HG03139 (cell line): ENCODE results near the gene CMIP.

Experiments used
- ATAC-seq: cut with Tn5 transposase; IDR thresholded peaks from one replicate; pipeline ENCODE4 v1.9.1; 2021; ENCODE audit not compliant: unreplicated experiment

CMIP gene

DNA sequence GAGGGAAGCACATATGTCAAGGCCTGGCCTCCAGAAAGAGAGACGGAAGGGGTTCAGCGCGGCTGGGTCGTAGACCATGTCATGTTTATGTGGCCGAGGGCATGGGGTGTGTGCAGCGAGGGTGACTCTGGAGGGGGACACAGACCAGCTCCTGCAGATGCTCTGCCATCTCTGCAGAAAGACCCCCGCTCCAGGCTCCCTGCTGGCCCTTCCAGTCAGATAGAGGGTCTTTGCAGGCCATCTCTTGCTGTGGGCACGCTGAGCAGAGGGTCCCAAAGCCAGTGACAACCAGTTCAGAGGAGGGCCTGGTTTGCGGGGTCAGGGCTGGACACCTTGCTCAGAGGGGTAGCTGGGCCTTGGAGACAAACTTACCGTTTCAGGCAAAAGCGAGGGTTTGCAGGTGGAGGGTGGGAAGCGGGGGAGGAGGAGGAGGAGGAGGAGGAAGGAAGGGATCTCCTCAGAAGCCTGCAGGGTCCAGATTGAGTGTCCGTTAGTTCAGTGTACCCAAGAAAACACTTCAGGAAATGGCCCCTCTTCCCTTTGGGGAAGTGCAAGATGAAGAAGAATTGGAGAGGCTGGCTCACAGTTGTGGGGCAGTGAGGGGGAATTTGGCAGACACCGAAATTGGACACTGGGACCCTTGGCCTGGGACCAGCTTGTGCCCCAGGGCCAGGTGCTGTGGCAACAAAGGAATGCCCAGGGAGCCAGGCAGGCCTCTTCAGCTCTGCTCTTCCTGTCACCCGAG is 102.8 kb downstream of the CMIP start:
- no peak for ATAC-seq

GRCh38 chr16:81547939-81548216 is 103.3 kb downstream of the CMIP start:
- ATAC-seq = no peak

DNA sequence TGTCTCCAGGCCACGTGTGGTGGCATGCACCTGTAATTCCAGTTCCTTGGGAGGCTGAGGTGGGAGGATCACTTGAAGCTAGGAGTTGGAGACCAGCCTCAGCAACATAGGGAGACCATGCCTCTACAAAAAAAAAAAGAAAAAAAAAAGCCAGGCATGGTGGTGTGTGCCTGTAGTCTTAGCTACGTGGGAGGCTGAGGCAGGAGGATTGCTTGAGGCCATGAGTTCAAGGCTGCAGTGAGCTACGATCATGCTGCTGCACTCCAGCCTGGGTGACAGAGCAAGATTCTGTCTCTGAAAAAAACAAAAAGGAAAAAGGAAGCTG is 103.9 kb downstream of the CMIP start:
- no peak for ATAC-seq

- ATAC-seq = no peak
Observed at GRCh38 chr16:81548876-81549546, 104.4 kb downstream of the CMIP start.

- ATAC-seq = no peak
Observed at GRCh38 chr16:81549547-81550431, 105.2 kb downstream of the CMIP start.

DNA sequence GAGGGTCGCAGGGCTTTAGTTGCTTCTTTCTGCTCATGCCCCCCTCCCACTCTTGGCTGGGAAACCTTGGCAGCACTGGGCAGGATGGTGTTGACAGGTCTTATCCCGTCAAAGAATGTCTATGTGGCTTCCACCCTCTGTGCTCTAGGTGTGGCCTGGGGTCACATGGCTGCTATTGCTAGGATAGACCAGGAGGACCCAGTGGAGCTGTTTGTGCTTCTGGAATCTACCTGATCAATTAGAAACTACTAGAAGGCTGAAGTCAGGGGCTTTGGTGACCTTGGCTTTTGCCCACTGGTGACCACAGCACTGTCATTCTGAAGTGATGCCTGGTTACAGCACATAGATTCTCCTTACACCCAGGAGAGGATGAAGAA is 105.8 kb downstream of the CMIP start:
- no peak for ATAC-seq

DNA sequence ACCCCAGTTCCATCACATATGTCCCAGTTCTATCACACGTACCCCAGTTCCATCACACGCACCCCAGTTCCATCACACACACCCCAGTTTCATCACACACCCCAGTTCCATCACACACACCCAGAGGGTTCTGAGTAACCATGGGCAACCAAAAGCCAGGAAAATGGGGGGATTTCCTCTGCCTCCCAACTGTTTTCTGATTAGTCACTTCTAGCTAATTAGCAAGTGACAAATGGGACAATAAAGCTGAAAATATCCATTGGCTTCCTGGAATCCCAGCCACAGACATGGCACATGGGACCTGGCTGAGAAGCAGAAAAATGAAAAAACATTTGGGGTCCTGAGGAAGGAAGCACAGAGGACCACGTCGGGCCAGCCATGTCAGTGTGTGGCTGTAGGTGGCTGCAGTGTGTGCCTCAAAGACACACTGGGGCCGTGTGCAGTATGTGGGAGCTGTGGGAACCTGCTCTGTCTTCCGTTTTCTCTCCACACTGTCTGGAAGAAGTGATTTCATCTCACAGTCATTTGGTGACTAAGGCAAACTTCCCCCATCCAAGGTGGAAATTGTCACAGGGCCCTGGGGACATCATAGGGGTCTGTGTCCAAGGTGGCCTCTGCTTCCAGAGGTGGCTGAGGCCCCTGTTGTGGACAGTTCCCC is 106.7 kb downstream of the CMIP start:
- ATAC-seq = no peak

DNA sequence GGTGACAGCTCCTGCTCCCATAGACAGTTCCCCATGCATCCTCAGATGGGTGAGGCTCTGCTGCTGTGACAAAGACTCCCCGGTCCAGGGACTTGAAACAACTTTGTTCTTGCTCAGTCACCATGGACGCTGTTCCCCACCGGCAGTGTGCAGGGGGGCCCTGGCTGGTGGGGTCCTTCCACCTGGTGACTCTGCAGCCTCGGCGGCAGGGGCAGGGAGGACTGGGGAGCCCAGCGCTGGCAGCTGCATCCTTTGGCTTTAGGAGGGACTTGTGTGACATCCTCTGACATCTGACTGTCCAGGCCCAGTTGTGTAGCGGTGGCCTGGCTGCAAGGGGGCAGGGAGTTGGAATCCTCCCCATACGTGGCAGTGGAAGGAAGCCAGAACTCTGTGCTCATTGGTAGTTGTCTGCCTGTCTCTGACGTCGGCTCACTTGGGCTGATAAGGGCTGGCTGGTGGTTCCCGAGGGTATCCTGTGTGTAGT is 107.3 kb downstream of the CMIP start:
- ATAC-seq = no peak

DNA sequence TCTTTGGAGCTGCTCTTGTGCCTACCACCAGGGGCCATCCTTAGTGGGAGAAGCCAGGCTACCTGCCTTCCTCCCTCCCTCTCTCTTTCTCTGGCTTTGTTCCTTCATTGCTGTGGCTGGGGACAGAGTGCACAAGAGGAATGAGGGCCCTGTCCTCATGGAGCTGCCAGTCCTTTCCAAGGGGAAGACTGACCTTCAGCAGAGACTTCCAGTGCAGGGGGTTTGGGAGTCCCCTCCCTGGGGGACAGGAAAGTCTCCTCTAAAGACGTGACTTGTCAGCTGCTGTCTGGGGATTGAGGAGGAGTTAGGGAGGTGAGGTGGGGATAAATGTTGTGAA is 108.1 kb downstream of the CMIP start:
- ATAC-seq = no peak

DNA sequence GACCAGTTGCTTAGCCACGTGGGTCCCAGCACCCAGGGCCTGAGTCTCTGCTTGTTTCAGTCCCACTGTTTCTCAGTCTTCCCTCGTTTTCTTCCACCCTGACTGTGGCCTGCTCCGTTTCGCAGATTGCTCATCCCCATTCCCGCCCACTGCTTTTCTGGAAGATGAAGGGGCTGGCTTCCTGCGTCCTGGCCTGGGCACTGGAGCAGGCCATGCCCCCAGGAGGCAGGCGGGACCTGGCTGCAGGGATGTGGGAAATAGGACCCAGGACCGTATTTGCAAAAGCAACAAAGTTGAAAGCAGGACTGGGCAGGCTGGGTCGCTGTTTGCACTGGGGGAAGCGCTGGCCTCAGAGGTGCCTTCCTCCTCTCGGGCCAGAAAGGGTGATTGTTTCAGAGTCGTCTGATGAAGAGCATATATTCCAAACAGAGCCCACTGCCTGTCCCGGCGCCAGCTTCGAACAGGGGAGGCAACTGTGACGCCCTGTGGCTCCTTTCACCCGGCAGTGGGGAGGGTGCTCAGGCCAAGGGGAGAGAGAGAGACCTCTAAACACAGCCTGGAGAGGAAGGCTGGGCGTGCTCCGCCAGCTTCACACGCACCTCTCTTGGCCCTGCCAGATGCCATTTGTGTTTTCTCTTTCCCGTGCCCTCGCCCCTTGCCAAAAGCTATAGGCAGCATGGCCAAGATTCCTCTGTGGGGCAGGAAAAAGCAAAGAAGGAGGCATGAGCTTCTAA is 108.6 kb downstream of the CMIP start:
- ATAC-seq = no peak

- ATAC-seq = no peak
Observed at GRCh38 chr16:81553814-81554675, 109.4 kb downstream of the CMIP start.

DNA sequence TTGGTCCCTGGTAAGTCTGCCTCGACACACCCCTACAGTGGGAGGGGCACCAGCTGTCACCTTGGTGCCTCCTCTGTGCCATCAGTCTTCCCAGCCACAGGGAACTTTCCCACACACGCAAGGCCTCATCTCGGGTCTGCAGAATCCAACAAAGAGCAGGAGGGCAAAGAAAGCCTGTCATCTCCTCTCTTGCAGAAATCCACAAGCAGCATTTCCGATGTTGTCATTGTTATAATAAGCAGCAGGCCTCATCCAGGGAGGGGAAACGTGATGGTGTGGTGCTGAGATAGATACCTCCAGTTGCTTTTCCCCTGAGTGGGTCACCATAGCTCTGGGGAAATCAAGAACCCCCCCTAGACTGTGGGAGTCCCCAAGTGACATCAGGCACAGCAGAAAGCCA is 110.4 kb downstream of the CMIP start:
- no peak for ATAC-seq

- ATAC-seq = no peak
Observed at GRCh38 chr16:81555660-81556059, 111.1 kb downstream of the CMIP start.

- no peak for ATAC-seq
Observed at GRCh38 chr16:81556715-81557284, 112.2 kb downstream of the CMIP start.

- no peak for ATAC-seq
Observed at GRCh38 chr16:81558077-81558443, 113.5 kb downstream of the CMIP start.

DNA sequence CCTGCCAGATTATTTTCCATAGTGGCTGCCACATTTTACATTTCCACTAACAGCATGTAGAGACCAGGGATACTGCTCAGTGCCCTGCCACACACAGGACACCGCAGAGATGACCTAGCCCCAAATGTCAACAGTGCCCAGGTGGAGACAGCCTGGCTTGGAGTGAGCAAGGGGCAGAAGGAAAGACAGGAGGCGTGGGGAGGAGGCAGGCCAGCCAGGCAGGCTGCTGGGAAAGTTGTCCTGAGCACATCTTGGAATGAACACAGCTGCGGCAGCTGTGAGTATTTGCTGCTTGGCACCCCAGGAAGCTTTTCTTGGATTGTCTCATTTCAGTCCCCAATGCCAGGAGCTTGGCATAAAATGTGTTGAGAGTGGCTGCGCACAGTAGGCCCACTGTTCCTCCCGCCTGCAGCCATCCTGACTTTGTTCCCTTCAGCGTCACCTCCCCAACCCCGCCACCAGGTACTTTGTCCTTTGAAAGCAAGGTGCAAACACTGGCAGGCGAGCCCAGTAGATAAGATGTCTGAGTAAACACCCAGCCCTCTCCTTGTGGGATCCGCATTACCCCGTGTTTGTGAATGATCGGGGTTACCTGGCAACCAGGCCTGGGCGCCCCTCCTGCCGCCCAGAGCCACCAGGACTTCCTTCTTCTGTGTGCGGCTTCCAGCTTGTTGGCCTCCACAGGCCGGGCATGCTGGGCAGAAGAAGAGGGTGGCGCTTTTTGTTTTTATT is 114.0 kb downstream of the CMIP start:
- no peak for ATAC-seq

- ATAC-seq = no peak
Observed at GRCh38 chr16:81560979-81561657, 116.5 kb downstream of the CMIP start.

GRCh38 chr16:81562174-81562849 is 117.7 kb downstream of the CMIP start:
- no peak for ATAC-seq
